ENCODE data around the gene CALCR. TPM values are rescaled to one million over a fixed set of nuclear protein-coding genes. Genes with fewer than 3 reads are reported as not detected.

CALCR gene
- 0.02 TPM in 1 of 5 replicates, not detected in the others for total RNA-seq (2022; extraction: Qiagen RNA extraction)

DNA sequence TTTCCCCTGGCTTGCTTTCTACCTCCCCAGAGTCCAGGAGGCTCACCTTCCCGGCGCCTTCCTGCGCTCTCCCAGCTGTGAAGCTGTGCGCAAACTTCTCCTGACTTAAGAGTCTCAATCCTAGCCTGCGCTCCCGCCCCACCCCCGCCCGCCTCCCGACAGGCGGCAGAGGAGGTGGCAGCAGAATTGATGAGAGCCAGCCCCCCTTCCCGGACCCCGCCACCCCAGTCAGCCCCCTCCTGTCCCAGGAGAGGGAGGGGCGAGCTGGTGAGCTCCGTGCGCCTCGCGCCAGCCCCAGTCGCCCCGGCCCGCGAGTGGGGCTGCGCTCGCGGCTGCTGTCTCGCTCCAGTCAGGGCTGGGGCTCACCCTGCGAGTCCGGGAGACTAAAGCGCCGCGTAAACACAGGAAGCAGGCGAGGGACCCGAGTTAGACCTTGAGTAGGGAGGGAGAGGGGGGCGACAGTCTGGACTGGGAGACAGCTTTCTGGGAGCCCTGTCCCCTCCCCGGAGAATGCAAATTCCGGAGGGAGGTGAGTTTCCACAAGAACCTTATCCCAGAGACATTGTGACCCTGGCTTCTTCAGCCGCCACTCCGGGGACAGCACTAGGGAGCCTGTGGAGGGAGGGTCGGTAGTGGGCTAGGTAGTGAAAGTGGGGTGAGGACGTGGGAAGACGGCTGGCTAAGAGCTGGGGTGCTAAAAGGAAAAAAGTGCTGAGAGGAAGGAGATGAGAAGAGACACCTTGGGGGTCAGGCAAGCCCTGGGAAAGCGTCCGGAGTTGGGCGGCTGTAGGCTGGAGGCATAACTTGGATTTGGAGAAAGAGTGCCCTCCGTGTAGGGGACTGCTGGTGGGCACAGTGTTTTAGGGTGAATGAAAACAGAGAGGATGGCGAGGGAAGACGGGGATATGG, at the start of gene CALCR:
Gene CALCR, minus strand, starts transcription at position 79 of the 909 bp plus-strand sequence. CDS start 87,743 bp downstream, outside the sequence.

Data from A549 treated with CORT108297 at 1 μM for 4 hours (cell line).